DMS114 treated with DMSO at 0.1 percent for 48 hours (cell line): ENCODE measurements around the gene CARNS1.
"Not testable (repeated sequence)": the region's sequence is repeated elsewhere in the genome, so short reads cannot be mapped to it uniquely, and the experiment has no call there.

ENCODE experiments used
- DNase-seq: peaks from one replicate; lab custom pipeline; 2025; ENCODE audit not compliant: unreplicated experiment; lab: John Stamatoyannopoulos, UW

CARNS1 gene

DNA sequence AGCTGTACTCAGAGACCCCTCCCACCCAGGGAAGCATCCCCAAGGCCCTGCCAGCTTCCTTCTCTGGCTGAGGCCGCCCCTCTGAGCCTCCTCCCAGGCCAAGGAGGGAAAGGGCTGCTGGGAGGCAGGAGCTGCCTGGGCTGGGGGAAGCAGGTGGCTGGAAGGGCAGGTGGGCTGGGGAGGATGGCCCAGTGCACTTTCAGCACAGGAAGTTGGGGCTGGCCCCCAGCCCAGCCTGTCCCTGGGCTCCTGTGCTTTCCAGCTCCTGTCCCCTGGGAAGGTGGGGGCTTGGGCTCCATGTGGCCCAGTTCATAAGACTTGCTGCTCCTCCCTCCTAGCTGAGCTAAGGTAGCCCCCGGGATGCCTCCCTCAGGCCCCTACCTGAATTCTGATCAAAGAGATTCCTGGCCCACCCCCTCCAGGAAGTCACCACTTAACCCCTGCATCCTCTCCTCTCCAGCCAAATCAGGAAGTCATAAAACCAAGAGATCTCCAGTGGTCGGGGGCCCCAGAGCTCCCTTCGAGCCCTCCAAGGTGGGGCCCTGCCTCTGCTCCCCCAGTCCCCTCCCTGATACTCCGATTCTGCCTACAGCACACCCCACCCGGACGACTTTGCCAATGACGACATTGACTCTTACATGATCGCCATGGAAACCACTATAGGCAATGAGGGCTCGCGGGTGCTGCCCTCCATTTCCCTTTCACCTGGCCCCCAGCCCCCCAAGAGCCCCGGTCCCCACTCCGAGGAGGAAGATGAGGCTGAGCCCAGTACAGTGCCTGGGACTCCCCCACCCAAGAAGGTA, 18.7 kb upstream of the CARNS1 start:
- DNase-seq, result no peak

DNA sequence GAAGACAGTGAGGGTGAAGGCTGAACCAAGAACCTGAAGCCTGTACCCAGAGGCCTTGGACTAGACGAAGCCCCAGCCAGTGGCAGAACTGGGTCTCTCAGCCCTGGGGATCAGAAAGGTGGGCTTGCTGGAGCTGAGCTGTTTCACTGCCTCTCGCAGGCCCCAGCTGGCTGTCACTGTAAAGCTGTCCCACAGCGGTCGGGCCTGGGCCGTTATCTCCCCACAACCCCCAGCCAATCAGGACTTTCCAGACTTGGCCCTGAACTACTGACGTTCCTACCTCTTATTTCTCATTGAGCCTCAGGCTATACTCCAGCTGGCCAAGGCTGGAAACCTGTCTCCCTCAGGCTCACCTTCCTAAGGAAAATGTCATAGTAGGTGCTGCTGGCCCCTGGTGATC, 17.9 kb upstream of the CARNS1 start:
- no peak for DNase-seq

DNA sequence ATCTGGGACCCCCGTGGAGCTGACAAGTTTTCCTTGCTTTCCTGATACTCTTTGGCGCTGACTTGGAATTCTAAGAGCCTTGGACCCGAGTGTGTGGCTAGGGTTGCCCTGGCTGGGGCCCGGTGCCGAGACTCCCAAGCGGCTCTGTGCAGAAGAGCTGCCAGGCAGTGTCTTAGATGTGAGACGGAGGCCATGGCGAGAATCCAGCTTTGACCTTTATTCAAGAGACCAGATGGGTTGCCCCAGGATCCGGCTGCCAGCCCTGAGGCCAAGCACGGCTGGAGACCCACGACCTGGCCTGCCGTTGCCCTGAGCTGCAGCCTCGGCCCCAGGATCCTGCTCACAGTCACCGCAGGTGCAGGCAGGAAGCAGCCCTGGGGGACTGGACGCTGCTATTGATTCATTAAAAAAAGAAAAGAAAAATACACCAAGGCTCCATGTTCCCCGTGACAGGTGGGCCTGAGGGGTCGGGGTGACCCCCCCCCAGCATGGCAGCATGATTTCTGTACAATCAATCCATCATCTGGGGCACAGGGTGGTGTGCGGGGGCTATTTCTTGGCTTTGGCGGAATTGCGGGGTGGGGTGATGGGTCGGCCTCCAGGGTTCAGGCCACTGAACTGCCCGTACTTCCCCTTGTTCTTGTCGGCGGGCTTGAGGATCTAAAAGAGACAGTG, 17.4 kb upstream of the CARNS1 start:
- DNase-seq, result no peak

DNA sequence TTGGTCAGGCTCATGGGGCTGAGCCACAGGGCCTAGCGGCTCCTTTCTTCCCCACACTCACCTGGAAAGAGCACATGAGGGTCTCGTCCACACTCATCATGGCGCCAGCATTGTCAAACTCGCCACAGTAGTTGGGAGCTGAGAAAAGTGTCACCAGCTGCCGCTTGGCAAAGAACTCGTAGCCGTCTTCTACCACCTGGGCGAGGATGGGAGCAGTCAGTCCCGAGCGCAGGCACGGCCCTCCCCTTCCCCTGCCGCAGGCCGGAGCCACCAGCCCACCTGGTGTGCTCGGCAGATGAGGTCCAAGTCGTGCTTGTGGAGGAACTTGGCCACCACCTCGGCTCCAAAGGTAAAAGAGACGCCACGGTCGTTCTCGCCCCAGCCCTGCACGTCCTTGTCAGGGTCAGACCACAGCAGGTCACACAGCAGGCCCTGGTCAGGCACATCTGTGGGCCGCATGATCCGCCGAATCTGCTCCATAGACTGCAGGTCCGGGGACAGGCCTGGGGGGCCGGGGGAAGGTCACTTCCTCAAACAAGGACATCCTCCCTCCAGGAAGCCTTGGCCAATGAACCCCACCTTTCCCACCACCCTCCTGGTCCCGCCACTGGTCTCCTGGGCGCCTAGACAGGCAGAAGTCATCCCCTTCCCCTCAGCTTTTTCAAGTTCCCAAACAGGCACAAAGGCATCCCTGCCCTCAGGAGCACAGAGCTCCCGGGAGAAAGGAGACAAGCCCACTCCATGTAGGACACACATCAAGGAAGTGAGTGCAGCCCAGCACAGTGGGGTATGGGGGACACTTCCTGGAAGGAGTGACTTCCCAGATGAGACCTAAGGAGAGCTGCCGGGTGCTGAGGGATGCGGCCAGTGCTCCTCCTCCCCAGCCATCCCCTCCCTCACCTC, 16.6 kb upstream of the CARNS1 start:
- DNase-seq, result no peak

DNA sequence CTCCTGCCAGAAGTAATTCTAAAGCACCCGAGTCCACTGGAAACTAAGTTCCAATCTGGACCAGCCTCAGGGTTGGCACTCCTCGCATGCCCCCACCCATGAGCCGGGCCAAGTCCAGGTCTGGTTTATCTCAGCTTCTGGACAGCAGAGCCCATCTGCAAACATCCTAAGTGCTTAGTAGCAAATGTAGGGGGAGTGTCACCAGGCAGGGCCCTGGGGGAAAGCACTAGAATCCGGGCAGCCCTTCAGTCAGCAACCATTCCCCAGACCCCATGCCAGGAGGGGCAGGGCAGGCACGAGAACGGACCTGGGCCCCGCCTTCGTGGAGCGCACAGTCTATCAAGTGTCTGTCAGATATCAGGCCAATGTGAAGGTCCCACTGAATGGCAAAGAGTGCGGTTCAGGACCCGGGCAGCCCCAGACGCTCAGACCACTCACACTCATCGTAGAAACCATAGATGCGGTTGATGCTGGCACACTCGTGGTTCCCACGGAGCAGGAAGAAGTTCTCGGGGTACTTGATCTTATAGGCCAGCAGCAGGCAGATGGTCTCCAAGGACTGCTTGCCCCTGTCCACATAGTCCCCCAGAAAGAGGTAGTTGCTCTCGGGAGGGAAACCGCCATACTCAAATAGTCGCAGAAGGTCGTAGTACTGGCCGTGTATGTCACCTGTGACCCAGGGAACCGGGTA, 15.1 kb upstream of the CARNS1 start:
- no peak for DNase-seq

DNA sequence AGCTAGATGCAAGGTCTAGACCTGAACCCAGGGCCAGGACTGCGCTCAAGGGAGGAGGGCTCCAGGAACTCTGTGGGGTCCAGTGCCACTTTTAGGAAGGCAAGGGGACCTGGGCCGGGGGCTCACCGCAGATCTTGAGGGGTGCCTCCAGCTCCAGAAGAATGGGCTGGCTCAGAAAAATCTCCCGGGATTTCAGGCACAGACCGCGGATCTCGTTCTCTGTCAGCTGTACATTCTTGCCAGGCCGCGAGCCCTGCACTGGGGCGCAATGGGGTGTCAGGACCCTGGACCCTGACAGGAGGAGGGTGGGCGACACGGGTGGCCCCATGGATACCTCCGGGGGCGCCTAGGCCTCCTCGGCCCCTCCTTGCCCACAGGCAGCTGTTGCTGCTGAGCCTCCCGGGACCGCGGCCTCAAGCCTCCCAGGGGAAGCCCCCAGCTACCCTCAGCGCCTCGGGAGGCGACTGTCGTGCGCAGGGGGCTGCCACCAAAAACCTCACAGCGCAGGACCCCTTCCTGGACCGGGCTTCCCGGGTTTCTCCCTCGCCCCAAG, 14.5 kb upstream of the CARNS1 start:
- DNase-seq, result no peak

DNA sequence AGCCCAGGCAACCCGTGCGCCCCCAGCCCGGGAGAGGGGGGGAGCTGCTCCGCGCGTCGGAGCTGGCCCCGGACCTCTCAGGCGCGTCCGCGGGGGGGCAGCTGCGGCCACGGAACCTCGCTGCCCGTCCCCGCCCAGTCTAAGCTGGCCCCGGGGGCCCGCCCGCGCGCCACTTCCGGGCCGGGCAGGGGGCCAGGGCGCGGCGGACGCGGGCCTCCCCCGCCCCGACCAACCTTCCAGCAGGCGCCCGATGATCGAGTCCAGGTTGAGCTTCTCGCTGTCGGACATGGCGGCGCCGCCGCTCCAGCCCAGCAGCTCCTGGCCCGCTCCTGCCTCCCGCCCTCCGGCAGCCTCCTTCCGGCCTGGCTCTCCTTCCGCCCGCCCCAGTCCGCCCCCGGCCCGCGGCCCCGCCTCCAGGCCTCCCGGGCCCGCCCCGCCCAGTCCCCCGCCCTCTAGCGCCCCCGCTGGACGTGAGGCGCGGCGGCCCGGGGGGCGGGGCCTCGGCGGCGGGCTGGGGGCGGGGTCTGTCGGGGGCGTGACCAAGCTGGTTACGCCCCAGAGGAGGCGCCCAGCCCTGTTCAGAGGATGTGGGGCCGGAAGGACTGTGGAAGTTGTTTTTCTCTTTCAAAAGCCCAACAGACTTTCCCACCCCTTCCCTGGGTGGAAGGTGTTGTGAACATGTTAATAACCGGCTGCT, 13.8 kb upstream of the CARNS1 start, which contains the start of gene PPP1CA:
Gene PPP1CA, minus strand, starts transcription at position 364 of the 697 bp plus-strand sequence. Its CDS starts 76 bp downstream, at position 288.
- DNase-seq, result peak; percentile 73

DNA sequence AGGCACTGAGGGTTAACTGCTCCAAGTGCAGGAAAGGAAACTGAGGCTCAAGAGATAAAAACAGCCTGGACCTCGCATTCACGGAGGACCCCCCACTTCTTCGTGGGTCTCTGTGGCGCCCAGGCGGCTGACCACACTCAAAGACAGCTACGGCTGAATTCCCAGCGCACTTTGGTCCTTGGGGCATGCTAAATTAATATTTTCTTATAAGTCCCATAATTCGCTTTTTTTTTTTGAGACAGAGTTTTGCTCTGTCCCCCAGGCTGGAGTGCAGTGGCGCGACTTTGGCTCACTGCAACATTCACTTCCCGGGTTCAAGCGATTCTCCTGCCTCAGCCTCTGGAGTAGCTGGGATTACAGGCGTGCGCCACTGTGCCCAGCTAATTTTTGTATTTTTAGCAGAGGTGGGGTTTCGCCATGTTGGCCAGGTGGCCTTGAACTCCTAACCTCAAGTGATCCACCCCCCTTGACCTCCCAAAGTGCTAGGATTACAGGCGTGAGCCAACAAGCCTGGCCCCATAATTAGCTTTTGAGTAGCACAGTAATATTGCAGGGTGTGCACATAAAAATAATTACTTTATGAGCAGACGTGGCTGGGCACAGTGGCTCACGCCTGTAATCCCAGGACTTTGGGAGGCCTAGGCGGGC, 13.2 kb upstream of the CARNS1 start:
- DNase-seq, result not testable (repeated sequence)

DNA sequence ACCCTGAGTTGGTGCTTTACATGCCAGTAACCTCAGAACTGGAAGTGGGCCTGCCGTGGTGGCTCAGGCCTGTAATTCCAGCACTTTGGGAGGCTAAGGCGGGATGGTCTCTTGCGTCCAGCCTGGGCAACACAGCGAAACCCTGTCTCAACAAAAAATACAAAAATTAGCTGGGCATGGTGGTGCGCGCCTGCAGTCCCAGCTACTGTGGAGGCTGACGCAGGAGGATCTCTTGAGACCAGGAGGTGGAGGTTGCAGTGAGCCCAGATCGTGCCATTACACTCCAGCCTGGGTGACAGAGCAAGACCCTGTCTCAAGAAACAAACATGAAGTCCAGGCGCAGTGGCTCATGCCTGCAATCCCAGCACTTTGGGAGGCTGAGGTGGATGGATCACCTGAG, 12.4 kb upstream of the CARNS1 start:
- not testable (repeated sequence) for DNase-seq

DNA sequence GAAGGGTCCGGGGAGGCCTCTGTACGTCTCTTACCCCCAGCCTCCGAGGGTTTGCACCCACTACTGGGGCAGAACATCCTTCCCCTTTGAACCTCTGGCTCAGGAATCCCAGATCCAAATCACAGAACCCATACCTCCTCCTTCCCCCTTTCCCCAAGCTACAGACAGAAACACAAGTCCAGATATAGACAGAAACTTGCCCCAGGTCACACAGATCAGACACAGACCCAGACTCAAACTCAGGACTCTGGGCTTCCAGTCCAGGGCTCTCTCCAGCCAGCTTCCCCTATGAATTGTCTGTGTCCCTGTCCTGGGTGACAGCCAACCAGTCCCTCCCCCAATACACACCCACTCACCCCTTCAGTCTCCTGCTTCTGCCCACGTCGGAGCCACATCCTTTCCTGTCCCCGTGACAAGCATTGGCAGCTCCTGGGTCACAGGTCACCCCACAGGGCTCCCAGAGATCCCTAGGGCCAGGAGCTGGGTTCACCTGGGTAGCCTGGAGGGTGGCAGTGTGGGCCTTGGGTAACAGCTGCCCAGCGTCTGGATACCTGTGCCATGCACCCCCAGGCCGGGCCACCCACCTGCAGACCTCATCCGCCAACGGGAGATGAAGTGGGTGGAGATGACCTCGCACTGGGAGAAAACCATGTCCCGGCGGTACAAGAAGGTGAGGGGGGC, 10.8 kb upstream of the CARNS1 start:
- no peak for DNase-seq

DNA sequence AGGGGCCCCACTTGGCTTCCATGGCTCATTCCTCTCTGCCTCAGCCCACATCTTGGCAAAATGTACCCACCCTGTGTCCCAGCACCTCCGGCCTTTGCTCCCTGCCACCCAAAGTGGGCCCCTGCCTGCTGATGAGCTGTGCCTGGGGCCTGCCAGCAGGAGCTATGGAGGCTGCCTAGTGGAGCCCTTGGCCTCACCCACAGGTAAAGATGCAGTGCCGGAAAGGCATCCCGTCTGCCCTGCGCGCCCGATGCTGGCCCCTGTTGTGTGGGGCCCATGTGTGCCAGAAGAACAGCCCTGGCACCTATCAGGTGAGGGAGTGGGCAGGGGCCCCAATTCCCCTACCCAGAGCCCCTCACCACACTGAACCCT, 10.3 kb upstream of the CARNS1 start:
- DNase-seq, result no peak

DNA sequence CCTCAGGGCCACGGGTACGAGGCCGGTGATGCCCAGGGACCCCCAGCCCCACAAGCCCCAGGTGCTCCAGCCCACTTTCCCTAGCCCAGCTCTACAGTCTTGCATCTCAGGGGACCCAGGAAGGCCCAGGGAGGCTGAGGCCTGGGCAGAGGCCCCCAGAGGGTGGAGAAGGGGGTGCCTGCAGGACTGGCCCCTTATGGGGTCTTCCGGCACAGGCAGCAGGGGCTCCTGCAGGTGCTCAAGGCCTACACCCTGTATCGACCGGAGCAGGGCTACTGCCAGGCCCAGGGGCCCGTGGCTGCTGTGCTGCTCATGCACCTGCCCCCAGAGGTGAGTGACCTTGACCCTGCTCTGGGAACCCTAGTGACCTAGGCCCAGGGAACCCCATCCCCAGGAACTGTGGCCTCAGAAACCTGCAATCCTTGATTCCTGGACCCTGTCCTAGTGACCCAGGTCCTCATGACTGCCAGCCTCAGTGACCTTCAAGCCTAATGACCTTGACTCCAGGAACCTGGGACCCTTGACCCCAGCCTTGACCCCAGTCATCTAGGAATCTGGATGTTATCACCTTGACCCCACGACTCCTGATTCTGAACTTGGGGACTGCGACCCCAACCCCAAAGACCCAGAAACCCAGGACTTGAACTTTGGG, 9.7 kb upstream of the CARNS1 start:
- DNase-seq, result no peak

DNA sequence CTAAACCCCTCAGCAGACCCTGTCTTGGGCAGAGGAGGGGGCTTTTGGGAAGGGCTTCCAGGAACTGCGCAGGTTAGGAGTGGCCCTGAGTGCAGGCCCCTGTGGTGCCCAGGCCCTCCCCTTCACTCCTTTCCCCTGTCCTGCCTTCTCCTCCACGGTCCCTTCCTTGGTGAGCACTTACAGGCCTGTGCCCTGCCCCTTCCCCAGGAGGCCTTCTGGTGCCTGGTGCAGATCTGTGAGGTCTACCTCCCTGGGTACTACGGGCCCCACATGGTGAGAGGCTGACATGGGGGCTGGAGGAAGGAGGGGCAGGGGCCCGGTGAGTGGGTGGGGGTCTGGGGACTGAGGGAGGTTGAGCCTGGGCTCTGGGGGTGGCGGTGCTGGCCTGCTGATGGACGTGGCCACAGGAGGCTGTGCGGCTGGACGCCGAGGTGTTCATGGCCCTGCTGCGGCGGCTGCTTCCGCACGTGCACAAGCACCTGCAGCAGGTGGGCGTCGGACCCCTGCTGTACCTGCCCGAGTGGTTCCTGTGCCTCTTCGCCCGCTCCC, 9.0 kb upstream of the CARNS1 start:
- no peak for DNase-seq

DNA sequence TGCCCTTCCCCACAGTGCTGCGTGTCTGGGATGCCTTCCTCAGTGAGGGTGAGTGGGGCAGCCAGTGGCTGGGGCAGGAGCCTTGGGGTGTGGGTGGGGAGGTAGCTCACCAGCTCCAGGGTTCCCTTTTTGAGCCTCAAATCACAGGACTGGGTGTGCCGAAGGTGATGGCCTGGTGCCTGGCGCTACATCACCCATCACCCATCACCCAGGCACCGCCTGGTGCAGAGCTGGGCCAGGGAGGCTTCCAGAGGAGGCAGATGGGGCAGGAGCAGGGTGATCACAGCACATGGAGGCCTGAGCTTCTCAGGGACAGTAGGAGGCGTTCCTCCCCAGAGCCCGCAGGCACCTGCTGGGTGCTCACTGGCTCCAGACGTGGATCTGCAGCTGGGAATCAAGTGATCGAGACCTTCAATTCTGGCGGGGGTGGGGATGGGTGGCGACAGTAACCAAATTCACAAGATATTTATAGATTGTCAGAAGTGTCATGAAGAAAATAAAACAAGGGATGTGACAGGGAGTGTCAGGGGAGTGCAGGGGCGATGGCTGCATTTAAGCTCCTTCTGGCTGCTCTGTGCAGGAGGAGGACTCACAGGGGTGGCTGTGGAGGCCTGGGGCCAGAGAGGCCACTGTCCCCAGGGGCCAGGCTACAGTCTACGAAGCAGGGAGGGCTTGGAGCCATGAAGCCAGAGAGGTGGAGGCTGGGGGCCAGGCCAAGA, 8.3 kb upstream of the CARNS1 start:
- DNase-seq, result no peak

DNA sequence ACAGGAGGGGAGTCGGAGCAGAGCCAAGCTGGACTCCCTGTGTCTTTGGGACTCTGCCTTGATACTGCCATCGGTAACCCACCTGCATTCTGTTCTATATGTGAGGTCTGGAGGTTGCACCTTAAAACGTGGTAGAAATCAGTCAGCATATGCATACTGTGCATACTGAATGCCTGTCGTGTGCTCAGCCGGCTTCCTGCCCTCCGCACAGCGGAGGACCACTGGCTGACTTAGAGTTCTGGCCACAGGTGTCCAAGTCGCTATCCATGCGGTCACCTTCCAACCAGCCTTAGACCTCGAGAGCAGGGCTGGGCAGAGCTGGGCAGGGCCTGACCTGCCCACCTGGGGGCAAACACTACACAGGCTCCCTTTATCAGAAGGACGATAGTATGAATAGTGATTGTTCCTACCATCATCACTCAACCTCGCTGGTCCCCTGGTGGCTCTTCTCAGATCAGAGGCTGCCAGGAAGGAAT, 7.8 kb upstream of the CARNS1 start:
- no peak for DNase-seq

DNA sequence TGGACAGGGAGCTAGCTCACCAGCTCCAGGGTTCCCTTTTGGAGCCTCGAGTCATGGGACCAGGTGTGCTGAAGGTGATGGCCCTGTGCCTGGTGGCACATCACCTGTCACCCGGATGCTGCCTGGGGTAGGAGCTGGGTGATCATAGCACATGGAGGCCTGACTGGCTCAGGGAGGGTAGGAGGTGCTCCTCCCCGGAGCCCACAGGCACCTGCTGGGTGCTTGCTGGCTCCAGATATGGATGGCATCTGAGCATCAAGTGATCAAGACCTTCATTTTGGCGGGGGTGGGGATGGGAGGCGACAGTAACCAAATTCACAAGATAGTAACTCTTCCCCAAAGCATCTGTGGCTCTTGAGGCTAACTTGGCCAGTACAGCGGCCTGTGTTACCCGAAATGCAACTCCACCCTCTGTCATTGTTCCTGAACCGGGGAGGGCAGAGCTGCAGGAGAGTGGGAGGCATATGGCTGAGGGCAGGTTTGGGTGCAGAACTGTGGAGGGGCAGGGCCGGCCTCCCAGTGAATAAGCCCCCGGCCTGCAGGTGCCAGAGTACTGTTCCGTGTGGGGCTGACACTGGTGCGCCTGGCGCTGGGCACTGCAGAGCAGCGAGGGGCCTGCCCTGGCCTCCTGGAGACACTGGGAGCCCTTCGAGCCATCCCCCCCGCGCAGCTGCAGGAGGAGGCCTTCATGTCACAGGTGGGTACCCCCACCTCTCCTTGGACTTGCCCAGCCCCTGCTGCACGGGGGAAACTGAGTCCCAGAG, 6.9 kb upstream of the CARNS1 start:
- DNase-seq, result no peak

DNA sequence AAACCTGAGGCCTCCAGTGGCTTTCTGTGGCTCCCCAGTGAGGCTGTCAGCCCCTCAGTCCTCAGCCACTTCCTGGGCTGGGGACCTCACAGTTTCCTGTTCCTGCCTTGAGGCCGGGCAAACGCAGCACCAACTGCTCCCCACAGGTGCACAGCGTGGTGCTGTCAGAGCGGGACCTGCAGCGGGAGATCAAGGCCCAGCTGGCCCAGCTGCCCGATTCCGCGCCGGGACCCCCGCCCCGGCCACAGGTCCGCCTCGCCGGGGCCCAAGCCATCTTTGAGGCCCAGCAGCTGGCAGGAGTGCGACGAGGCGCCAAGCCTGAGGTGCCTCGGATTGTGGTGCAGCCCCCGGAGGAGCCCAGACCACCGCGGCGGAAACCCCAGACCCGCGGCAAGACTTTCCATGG, 6.2 kb upstream of the CARNS1 start:
- DNase-seq, result no peak
